HL-60 (cell line): ENCODE measurements around the gene MAPK6.
"Not testable (repeated sequence)": the region's sequence is repeated elsewhere in the genome, so short reads cannot be mapped to it uniquely, and the experiment has no call there.

ENCODE experiments used
- DNase-seq, 2 experiments: peaks; one replicate each; pipeline ENCODE4 v3.0.0-alpha.2; 2010 to 2020; ENCODE audit warnings: low read depth in 1 of 2, low spot score in 1 of 2
- H3K27ac ChIP-seq: fragments of 250-450 bp; sonication (Bioruptor Pico); replicated peaks from 2 replicates; pipeline ENCODE4 v1.5.1; 2020; ENCODE audit warnings: mild to moderate bottlenecking, moderate library complexity
- H3K27me3 ChIP-seq: fragments of 250-450 bp; sonication (Bioruptor Pico); 2 replicates; pipeline ENCODE4 v1.5.1; 2021; ENCODE audit warnings: mild to moderate bottlenecking, moderate library complexity; ENCODE audit not compliant: insufficient read depth, poor library complexity, severe bottlenecking
- H3K4me3 ChIP-seq: replicated peaks from 2 replicates; pipeline ENCODE4 v1.5.1; 2011; ENCODE audit warnings: mild to moderate bottlenecking, control low read depth, low read length; ENCODE audit not compliant: insufficient read depth
- GABPA ChIP-seq: IDR thresholded peaks from 2 replicates; pipeline ENCODE4 v1.6.1; 2012; ENCODE audit warnings: low read depth
- POLR2AphosphoS5 ChIP-seq: IDR thresholded peaks from 2 replicates; pipeline ENCODE4 v1.6.1; 2012; ENCODE audit warnings: low read depth
- REST ChIP-seq: IDR thresholded peaks from 2 replicates; pipeline ENCODE4 v1.6.1; 2012; ENCODE audit warnings: low read depth; ENCODE audit not compliant: insufficient replicate concordance
- SPI1 ChIP-seq: IDR thresholded peaks from 2 replicates; pipeline ENCODE4 v1.6.1; 2012; ENCODE audit warnings: low read depth, mild to moderate bottlenecking, borderline replicate concordance
- TF ChIP-seq, protein P1 (sequence below): IDR thresholded peaks from one replicate; pipeline ENCODE4 v1.5.1; 2011; ENCODE audit warnings: low read length, control low read depth, inconsistent platforms; ENCODE audit not compliant: insufficient read depth

MAPK6 gene

DNA sequence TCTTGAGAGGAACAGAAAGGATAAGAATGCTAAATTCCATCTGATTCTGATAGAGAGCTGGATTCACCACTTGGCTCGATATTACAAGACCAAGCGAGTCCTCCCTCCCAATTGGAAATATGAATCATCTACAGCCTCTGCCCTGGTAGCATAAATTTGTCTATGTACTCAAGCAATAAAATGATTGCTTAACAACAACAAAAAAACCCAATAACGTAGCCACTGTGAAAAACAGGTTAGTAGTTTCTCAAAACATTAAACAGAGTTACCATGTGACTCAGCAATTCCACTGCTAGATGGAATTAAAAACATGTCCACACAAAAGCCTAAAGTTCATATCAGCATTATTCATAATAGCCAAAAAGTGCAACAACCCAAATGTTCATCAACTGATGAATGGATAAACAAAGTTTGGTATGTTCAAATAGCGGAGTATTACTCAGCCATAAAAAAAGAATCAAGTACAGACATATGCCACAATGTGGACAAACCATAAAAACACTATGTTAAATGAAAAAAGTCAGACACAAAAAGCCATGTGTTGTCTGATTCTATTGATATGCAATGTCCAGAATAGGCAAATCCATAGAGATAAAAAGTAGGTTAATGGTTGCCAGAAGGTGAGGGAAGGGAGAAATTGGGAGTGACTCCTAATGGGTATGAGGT is 76.7 kb downstream of the MAPK6 start:
- no peak for DNase-seq
- Histone ChIP-seq H3K27me3 (no peaks in the 10 kb centered on the region), H3K27ac (no peak overlapping the region), H3K4me3 (no peak overlapping the region)
- no peak for TF ChIP-seq SPI1
- TF ChIP-seq POLR2AphosphoS5, result no peak
- no peak for TF ChIP-seq REST
- TF ChIP-seq, protein P1, sequence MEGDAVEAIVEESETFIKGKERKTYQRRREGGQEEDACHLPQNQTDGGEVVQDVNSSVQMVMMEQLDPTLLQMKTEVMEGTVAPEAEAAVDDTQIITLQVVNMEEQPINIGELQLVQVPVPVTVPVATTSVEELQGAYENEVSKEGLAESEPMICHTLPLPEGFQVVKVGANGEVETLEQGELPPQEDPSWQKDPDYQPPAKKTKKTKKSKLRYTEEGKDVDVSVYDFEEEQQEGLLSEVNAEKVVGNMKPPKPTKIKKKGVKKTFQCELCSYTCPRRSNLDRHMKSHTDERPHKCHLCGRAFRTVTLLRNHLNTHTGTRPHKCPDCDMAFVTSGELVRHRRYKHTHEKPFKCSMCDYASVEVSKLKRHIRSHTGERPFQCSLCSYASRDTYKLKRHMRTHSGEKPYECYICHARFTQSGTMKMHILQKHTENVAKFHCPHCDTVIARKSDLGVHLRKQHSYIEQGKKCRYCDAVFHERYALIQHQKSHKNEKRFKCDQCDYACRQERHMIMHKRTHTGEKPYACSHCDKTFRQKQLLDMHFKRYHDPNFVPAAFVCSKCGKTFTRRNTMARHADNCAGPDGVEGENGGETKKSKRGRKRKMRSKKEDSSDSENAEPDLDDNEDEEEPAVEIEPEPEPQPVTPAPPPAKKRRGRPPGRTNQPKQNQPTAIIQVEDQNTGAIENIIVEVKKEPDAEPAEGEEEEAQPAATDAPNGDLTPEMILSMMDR, result no peak
- TF ChIP-seq GABPA, result no peak

DNA sequence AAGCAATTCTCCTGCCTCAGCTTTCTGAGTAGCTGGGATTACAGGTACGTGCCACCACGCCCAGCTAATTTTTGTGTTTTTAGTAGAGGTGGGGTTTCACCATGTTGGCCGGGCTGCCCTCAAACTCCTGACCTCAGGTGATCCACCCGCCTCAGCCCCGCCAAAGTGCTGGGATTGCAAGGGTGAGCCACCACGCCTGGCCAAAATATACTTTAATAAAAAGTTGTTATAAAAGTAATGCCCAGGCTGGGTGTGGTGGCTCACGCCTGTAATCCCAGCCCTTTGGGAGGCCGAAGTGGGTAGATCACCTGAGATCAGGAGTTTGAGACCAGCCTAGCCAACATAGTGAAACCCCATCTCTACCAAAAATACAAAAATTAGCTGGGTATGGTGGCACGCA is 77.5 kb downstream of the MAPK6 start:
- not testable (repeated sequence) for H3K27ac ChIP-seq, H3K27me3 ChIP-seq, DNase-seq, H3K4me3 ChIP-seq

DNA sequence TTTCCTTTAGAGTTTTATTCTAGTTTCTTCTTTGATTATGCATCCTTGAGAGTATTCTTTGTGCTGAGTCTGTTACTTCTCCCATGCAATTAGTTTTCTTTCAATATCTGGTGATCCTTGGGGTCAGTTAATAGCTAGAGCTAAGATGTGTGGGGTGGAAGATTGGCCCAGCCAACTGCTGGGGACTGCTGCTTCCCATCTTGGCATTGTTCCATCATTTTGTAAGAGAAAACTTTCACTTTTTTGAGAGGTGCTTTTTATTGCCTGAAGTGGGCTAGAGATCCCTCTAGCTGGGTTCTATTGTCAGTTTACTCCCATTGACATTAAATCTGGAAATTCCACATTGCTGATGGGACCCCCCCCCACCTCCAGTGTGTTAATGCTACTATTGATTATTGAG is 78.2 kb downstream of the MAPK6 start:
- no peak for DNase-seq
- H3K27me3 ChIP-seq, result no peaks in the 10 kb centered on the region
- TF ChIP-seq POLR2AphosphoS5, result no peak
- no peak for TF ChIP-seq REST
- no peak for TF ChIP-seq GABPA
- TF ChIP-seq, protein P1, result no peak
- no peak for TF ChIP-seq SPI1
- H3K27ac ChIP-seq, result no peak overlapping the region
- H3K4me3 ChIP-seq, result no peak overlapping the region

- H3K27me3 ChIP-seq, result no peaks in the 10 kb centered on the region
- no peak for DNase-seq
- no peak overlapping the region for H3K4me3 ChIP-seq
- no peak overlapping the region for H3K27ac ChIP-seq
- TF ChIP-seq, protein P1, result no peak
- no peak for TF ChIP-seq GABPA
- no peak for TF ChIP-seq REST
- TF ChIP-seq SPI1, result no peak
- no peak for TF ChIP-seq POLR2AphosphoS5
Observed at GRCh38 chr15:52098323-52098722, 79.3 kb downstream of the MAPK6 start.
